B cell (primary cell): Measurements from ENCODE around the gene AP2B1. TPM values are rescaled to one million over a fixed set of nuclear protein-coding genes. Genes with fewer than 3 reads are reported as not detected.

Source experiments
- ATAC-seq: fragments of 200-7000 bp; cut with Tn5 transposase; one replicate; pipeline ENCODE4 v1.10.0; 2021; ENCODE audit warnings: low read depth, mild to moderate bottlenecking, moderate number of reproducible peaks, moderate library complexity
- CTCF ChIA-PET: fragments of 350-600 bp; sonication (Branson Sonifier 250); formaldehyde crosslinking; loops from one replicate; lab custom pipeline; 2021; ENCODE audit warnings: antibody characterized with exemption, inconsistent platforms; lab: Charles Lee
- POLR2A ChIA-PET: fragments of 350-600 bp; sonication (Branson Sonifier 250); formaldehyde crosslinking; loops from one replicate; lab custom pipeline; 2021; ENCODE audit warnings: antibody characterized with exemption; lab: Charles Lee
- DNase-seq: peaks from one replicate; pipeline ENCODE4 v3.0.0; 2013
- H2AFZ ChIP-seq: 2 replicates; pipeline ENCODE4 v1.6.1; 2012; ENCODE audit warnings: mild to moderate bottlenecking, low read depth, low read length; ENCODE audit not compliant: insufficient read depth, poor library complexity, severe bottlenecking
- H3K27ac ChIP-seq, 2 donors: 1 replicate in 1 of 2; 2 replicates in 1 of 2; pipeline ENCODE4 v1.5.1; 2012 to 2013; ENCODE audit warnings: low read length in 2 of 2, mild to moderate bottlenecking in 2 of 2, moderate library complexity in 1 of 2
- H3K27me3 ChIP-seq, 4 experiments: fragments of 200-600 bp in 1 of 4; sonication (generic) in 1 of 4; replicated peaks in 1 of 4; 1 replicate in 2 of 4; 2 replicates in 2 of 4; pipeline versions ENCODE4 v1.6.1 to v1.7.0; 2013 to 2016; ENCODE audit warnings: low read length in 3 of 4, mild to moderate bottlenecking in 2 of 4, mixed read lengths in 1 of 4, moderate library complexity in 1 of 4; ENCODE audit not compliant: insufficient read depth in 4 of 4, control insufficient read depth in 3 of 4; ENCODE audit errors: control extremely low read depth in 1 of 4
- H3K36me3 ChIP-seq, 2 experiments: replicated peaks in 1 of 2; 1 replicate in 1 of 2; 2 replicates in 1 of 2; pipeline versions ENCODE4 v1.6.1 to v1.7.1; 2013; ENCODE audit warnings: low read length in 1 of 2; ENCODE audit not compliant: insufficient read depth in 2 of 2, control insufficient read depth in 1 of 2; ENCODE audit errors: control extremely low read depth in 1 of 2, extremely low read depth in 1 of 2
- H3K4me1 ChIP-seq, 2 donors: fragments of 200-600 bp in 1 of 2; sonication (generic) in 1 of 2; 1 replicate in 1 of 2; 2 replicates in 1 of 2; pipeline versions ENCODE4 v1.5.1 to v1.6.1; 2013 to 2017; ENCODE audit warnings: low read length in 2 of 2; ENCODE audit not compliant: control insufficient read depth in 2 of 2, insufficient read depth in 2 of 2
- H3K4me2 ChIP-seq: replicated peaks from 2 replicates; pipeline ENCODE3; 2012; ENCODE audit warnings: mild to moderate bottlenecking, low read depth, low read length; ENCODE audit not compliant: poor library complexity, severe bottlenecking
- H3K4me3 ChIP-seq, 5 experiments: fragments of 200-600 bp in 1 of 5; sonication (generic) in 1 of 5; 1 replicate in 3 of 5; 2 replicates in 2 of 5; pipeline versions ENCODE4 v1.5.1 to v1.7.0; 2011 to 2016; ENCODE audit warnings: low read length in 4 of 5, mild to moderate bottlenecking in 4 of 5, low read depth in 2 of 5, control low read depth in 1 of 5, moderate library complexity in 1 of 5; ENCODE audit not compliant: insufficient read depth in 1 of 5; ENCODE audit errors: control extremely low read depth in 1 of 5, extremely low read depth in 1 of 5
- H3K79me2 ChIP-seq: fragments of 200-600 bp; sonication (generic); one replicate; pipeline ENCODE4 v1.6.0; 2016; ENCODE audit warnings: low read length; ENCODE audit not compliant: control insufficient read depth, insufficient read depth
- H3K9ac ChIP-seq: fragments of 200-600 bp; sonication (generic); 2 replicates; pipeline ENCODE4 v1.6.1; 2017; ENCODE audit warnings: mild to moderate bottlenecking, low read length, moderate library complexity
- H3K9me3 ChIP-seq, 3 donors: one replicate each; pipeline versions ENCODE4 v1.6.1 to v1.7.1; 2013; ENCODE audit warnings: low read length in 2 of 3; ENCODE audit not compliant: control insufficient read depth in 2 of 3, insufficient read depth in 1 of 3; ENCODE audit errors: control extremely low read depth in 1 of 3
- H4K20me1 ChIP-seq: 2 replicates; pipeline ENCODE4 v1.6.0; 2012; ENCODE audit warnings: mild to moderate bottlenecking, low read length; ENCODE audit not compliant: insufficient read depth, control insufficient read depth, poor library complexity, severe bottlenecking
- H3K27ac Mint-ChIP-seq: one replicate; pipeline ENCODE4 v1.8.0; 2021; ENCODE audit warnings: mixed read lengths
- H3K27me3 Mint-ChIP-seq: one replicate; pipeline ENCODE4 v1.8.0; 2021; ENCODE audit warnings: mixed read lengths
- H3K4me1 Mint-ChIP-seq: one replicate; pipeline ENCODE4 v1.8.0; 2021; ENCODE audit warnings: mixed read lengths
- H3K4me3 Mint-ChIP-seq: one replicate; pipeline ENCODE4 v1.8.0; 2021; ENCODE audit warnings: mixed read lengths
- H3K9me3 Mint-ChIP-seq: one replicate; pipeline ENCODE4 v1.8.0; 2022; ENCODE audit warnings: mixed read lengths; ENCODE audit not compliant: insufficient read depth
- CTCF ChIP-seq: fragments of 200-600 bp; IDR thresholded peaks from one replicate; pipeline ENCODE4 v1.8.0; 2022; ENCODE audit warnings: antibody characterized with exemption, mild to moderate bottlenecking
- EZH2 ChIP-seq: IDR thresholded peaks from 2 replicates; pipeline ENCODE4 v1.6.1; 2012; ENCODE audit warnings: borderline replicate concordance, low read depth, mild to moderate bottlenecking, moderate library complexity, low read length; ENCODE audit not compliant: insufficient read depth, poor library complexity, severe bottlenecking
- WGBS: methylation state at CpG from one replicate; pipeline ENCODE4 v1.1.5; 2013; ENCODE audit warnings: missing lambda C conversion rate; ENCODE audit not compliant: insufficient coverage; 5-methylcytosine and 5-hydroxymethylcytosine counted together
- intact Hi-C: fragments of 100-400 bp; cut with micrococcal nuclease; formaldehyde crosslinking; loops from one replicate; pipeline ENCODE4 v1.10.0; 2022
- polyA plus RNA-seq: library from polyadenylated mRNA; depleted of rRNA; stranded (reverse); fragments of >200 nt; gene quantifications from 2 replicates; pipeline ENCODE4 v1.2.3, GENCODE V29; 2012
- total RNA-seq, 2 donors: library from RNA; stranded (reverse); fragments of 120-200 nt in 1 of 2; gene quantifications; 1 replicate in 1 of 2; 2 replicates in 1 of 2; pipeline versions ENCODE4 v1.2.3 to v1.2.4, GENCODE V29; 2013 to 2022

Gene AP2B1
- total and polyA plus RNA-seq, 2 donors (not counting 1 experiment from before 2014, with no cell fraction given) = 33.1 to 123 TPM

- Histone ChIP-seq H3K9me3 (no peaks in the 10 kb centered on the region), H3K4me3 (no peak overlapping the region), H3K9ac (no peak overlapping the region), H3K79me2 (no peaks in the 10 kb centered on the region), H2AFZ (no peak overlapping the region), H3K27ac (no peak overlapping the region), H3K36me3 (peaks cover 7 to 14% of the 10 kb centered on the region in 2 experiments), H3K4me2 (no peak overlapping the region), H4K20me1 (no peaks in the 10 kb centered on the region), H3K4me1 (peaks cover 0 to 3% of the 10 kb centered on the region in 2 donors), H3K27me3 (no peaks in the 10 kb centered on the region)
- 100% methylated on average over 2 of the region's 3 CpGs for WGBS
- no peak for DNase-seq
- ChIA-PET POLR2A (no interaction called here), CTCF (interaction anchor here (0.6 to 5.1 kb wide), 4 partner anchors 36 to 209 kb away, joined by 3 to 65 read pairs (median 5); partner anchors contain the start of gene PEX12)
- H3K9me3 Mint-ChIP-seq = no peaks in the 10 kb centered on the region
- peaks cover 13% of the 10 kb centered on the region for H3K4me1 Mint-ChIP-seq
- ATAC-seq = no peak
- intact Hi-C loops = loop anchor here (10.0 kb wide), 1 partner anchor 190 kb away; the partner anchor contains the start of gene TAF15
- no peak overlapping the region for H3K4me3 Mint-ChIP-seq
- no peaks in the 10 kb centered on the region for H3K27me3 Mint-ChIP-seq
- TF ChIP-seq EZH2 = no peak
- TF ChIP-seq CTCF = no peak
- H3K27ac Mint-ChIP-seq = no peak overlapping the region
Observed at GRCh38 chr17:35614810-35615209, 27.7 kb downstream of the AP2B1 start.

GRCh38 chr17:35616536-35616935 is 29.4 kb downstream of the AP2B1 start:
- no peak overlapping the region for H3K4me2 ChIP-seq
- H4K20me1 ChIP-seq = no peaks in the 10 kb centered on the region
- ChIA-PET CTCF (interaction anchor here (0.5 kb wide), 1 partner anchor 62 kb away, joined by 3 read pairs; no protein-coding TSS in a partner anchor), POLR2A (no interaction called here)
- H3K36me3 ChIP-seq = peaks cover 7 to 14% of the 10 kb centered on the region in 2 experiments
- no peak overlapping the region for H3K9ac ChIP-seq
- H3K27ac ChIP-seq = no peak overlapping the region
- H3K4me1 Mint-ChIP-seq = peaks cover 13% of the 10 kb centered on the region
- TF ChIP-seq EZH2 = no peak
- TF ChIP-seq CTCF = no peak
- no peak for DNase-seq
- peaks cover 0 to 3% of the 10 kb centered on the region in 2 donors for H3K4me1 ChIP-seq
- H3K27me3 Mint-ChIP-seq = no peaks in the 10 kb centered on the region
- no peak overlapping the region for H3K4me3 Mint-ChIP-seq
- H2AFZ ChIP-seq = no peak overlapping the region
- no peak overlapping the region for H3K27ac Mint-ChIP-seq
- H3K27me3 ChIP-seq = no peaks in the 10 kb centered on the region
- H3K9me3 Mint-ChIP-seq = no peaks in the 10 kb centered on the region
- no peak for ATAC-seq
- H3K79me2 ChIP-seq = no peaks in the 10 kb centered on the region
- H3K4me3 ChIP-seq = no peak overlapping the region
- no peaks in the 10 kb centered on the region for H3K9me3 ChIP-seq
- intact Hi-C loops = loop anchor here (10.0 kb wide), 1 partner anchor 188 kb away; the partner anchor contains the start of gene TAF15
- no CpG with 5 or more reads among the region's 7 CpGs for WGBS
